PC-9 (cell line): ENCODE measurements around the gene SLX4. TPM values are rescaled to one million over a fixed set of nuclear protein-coding genes. Genes with fewer than 3 reads are reported as not detected.

Experiments
- BruUV-seq: library from RNA; stranded (reverse); fragments of 400-500 nt; replicated peaks from 2 replicates; lab custom pipeline; 2021; lab: Mats Ljungman, UMichigan
- CTCF ChIA-PET: fragments of 300-600 bp; sonication (Branson Sonifier 250); formaldehyde crosslinking; loops from one replicate; lab custom pipeline; 2022; ENCODE audit warnings: antibody characterized with exemption; lab: Charles Lee
- POLR2A ChIA-PET: fragments of 300-600 bp; sonication (Branson Sonifier 250); formaldehyde crosslinking; loops from one replicate; lab custom pipeline; 2022; ENCODE audit warnings: antibody characterized with exemption; ENCODE audit not compliant: unreplicated experiment; lab: Charles Lee
- DNase-seq, 2 experiments: peaks; one replicate each; pipeline versions ENCODE4 v3.0.0 to v3.0.0-alpha.2; 2015 to 2022; ENCODE audit warnings: mixed read lengths in 1 of 2
- H2AFZ ChIP-seq: fragments of 200-600 bp; sonication (generic); 2 replicates; pipeline ENCODE4 v1.8.1; 2017; ENCODE audit warnings: antibody characterized with exemption
- H3F3A ChIP-seq: fragments of 200-600 bp; sonication (generic); 2 replicates; pipeline ENCODE4 v1.8.1; 2017; ENCODE audit warnings: antibody characterized with exemption, mild to moderate bottlenecking, low read depth; ENCODE audit not compliant: insufficient read depth
- H3K27ac ChIP-seq: fragments of 200-600 bp; sonication (generic); 2 replicates; pipeline ENCODE4 v1.6.1; 2016; ENCODE audit warnings: mixed run types
- H3K27me3 ChIP-seq: fragments of 200-600 bp; sonication (generic); 2 replicates; pipeline ENCODE4 v1.6.1; 2016; ENCODE audit warnings: low read depth, mixed run types; ENCODE audit not compliant: insufficient read depth
- H3K36me3 ChIP-seq: fragments of 200-600 bp; sonication (generic); 2 replicates; pipeline ENCODE4 v1.6.1; 2016; ENCODE audit warnings: low read depth, mixed run types
- H3K4me1 ChIP-seq: fragments of 200-600 bp; sonication (generic); replicated peaks from 2 replicates; pipeline ENCODE4 v1.6.1; 2016; ENCODE audit warnings: mixed run types; ENCODE audit not compliant: insufficient read depth
- H3K4me2 ChIP-seq: fragments of 200-600 bp; sonication (generic); 2 replicates; pipeline ENCODE4 v1.6.1; 2017; ENCODE audit warnings: mixed run types
- H3K4me3 ChIP-seq: fragments of 200-600 bp; sonication (generic); 2 replicates; pipeline ENCODE4 v1.6.1; 2016; ENCODE audit warnings: mixed run types
- H3K79me2 ChIP-seq: fragments of 200-600 bp; sonication (generic); 2 replicates; pipeline ENCODE4 v1.6.1; 2017; ENCODE audit warnings: low read depth, mixed run types
- H3K9me2 ChIP-seq: fragments of 200-600 bp; sonication (generic); 2 replicates; pipeline ENCODE4 v1.8.1; 2017; ENCODE audit warnings: mild to moderate bottlenecking; ENCODE audit not compliant: insufficient read depth
- H3K9me3 ChIP-seq: fragments of 200-600 bp; sonication (generic); 2 replicates; pipeline ENCODE4 v1.8.1; 2016; ENCODE audit warnings: low read depth; ENCODE audit not compliant: insufficient read depth
- H4K20me1 ChIP-seq: fragments of 200-600 bp; sonication (generic); 2 replicates; pipeline ENCODE4 v1.8.1; 2017; ENCODE audit not compliant: insufficient read depth
- EZH2 ChIP-seq: fragments of 200-600 bp; sonication (generic); IDR thresholded peaks from 2 replicates; pipeline ENCODE4 v1.8.0; 2017; ENCODE audit warnings: antibody characterized with exemption, low read depth
- intact Hi-C: fragments of 100-400 bp; cut with micrococcal nuclease; formaldehyde crosslinking; loops from one replicate; pipeline ENCODE4 v1.10.0; 2022; ENCODE audit not compliant: unreplicated experiment
- total RNA-seq: library from RNA; stranded (reverse); gene quantifications from 2 replicates; pipeline ENCODE4 v1.2.3, GENCODE V29; 2021
- TF ChIP-seq, protein P1 (sequence below): fragments of 200-600 bp; sonication (generic); conservative IDR thresholded peaks from 2 replicates; pipeline ENCODE4 v1.6.1; 2017; ENCODE audit warnings: mixed run types, antibody characterized with exemption, mild to moderate bottlenecking, moderate library complexity

Gene SLX4
- total RNA-seq, 1 experiment from 2014 or later: 13.8 TPM

DNA sequence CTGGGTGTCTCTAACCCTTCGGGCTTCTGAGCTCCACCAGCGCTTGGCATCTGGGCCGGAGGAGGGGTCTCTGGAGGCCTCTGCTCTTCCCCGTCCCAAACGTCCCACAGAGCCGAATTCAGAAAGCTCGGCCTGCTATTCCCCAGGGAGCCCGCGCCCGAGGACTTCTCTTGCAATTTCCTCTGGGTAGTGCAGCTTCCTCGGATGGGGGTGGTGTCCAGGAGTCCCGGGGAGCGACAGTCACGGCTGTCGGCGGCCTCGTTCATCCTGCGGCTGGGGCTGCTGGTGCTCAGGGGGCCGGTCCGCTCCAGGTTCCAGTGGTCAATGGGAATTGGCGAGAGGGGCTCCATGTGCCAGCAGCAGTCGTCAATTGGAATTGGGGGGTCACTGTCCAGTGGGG, 22.4 kb downstream of the SLX4 start:
- Histone ChIP-seq H3K79me2 (no peaks in the 10 kb centered on the region), H3K4me1 (no peaks in the 10 kb centered on the region), H3K27me3 (no peaks in the 10 kb centered on the region), H3K36me3 (no peaks in the 10 kb centered on the region), H3K27ac (no peak overlapping the region), H3K9me2 (no peaks in the 10 kb centered on the region), H4K20me1 (no peaks in the 10 kb centered on the region), H3F3A (no peaks in the 10 kb centered on the region), H3K9me3 (no peaks in the 10 kb centered on the region), H3K4me2 (no peak overlapping the region), H2AFZ (no peak overlapping the region), H3K4me3 (no peak overlapping the region)
- no TSS peak for BruUV-seq
- intact Hi-C loops: no loop called here
- TF ChIP-seq, protein P1, sequence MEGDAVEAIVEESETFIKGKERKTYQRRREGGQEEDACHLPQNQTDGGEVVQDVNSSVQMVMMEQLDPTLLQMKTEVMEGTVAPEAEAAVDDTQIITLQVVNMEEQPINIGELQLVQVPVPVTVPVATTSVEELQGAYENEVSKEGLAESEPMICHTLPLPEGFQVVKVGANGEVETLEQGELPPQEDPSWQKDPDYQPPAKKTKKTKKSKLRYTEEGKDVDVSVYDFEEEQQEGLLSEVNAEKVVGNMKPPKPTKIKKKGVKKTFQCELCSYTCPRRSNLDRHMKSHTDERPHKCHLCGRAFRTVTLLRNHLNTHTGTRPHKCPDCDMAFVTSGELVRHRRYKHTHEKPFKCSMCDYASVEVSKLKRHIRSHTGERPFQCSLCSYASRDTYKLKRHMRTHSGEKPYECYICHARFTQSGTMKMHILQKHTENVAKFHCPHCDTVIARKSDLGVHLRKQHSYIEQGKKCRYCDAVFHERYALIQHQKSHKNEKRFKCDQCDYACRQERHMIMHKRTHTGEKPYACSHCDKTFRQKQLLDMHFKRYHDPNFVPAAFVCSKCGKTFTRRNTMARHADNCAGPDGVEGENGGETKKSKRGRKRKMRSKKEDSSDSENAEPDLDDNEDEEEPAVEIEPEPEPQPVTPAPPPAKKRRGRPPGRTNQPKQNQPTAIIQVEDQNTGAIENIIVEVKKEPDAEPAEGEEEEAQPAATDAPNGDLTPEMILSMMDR: no peak
- TF ChIP-seq EZH2: no peak
- ChIA-PET POLR2A (no interaction called here), CTCF (no interaction called here)
- DNase-seq: no peak

DNA sequence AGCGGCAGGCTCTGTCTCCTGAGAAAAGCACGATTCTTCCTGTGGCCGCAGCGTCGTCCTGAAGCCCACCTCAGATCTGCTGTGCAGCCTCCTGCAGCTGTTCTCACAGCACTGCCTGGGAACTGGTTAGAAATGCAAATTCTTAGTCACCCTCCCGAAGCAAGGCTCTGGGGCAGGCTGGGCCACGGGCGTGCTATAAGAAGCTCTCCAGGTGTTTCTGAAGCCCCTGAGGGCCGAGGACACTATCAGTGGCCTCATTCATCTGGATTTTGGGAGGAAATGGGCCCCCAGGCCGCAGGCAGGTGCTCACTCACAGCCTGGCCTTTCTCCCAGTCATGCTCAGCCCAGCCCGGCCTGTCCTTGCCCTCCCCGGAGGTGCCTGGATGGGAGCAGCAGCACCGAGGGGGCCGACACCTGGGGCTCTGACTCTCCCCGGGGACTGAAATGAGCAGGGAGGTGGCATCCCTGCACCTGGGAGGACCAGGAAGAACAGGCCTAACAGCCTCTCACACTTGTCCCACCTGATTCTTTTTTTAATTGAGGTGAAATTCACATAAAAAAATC, 23.8 kb downstream of the SLX4 start:
- BruUV-seq: no TSS peak
- TF ChIP-seq, protein P1: no peak
- TF ChIP-seq EZH2: no peak
- no peak for DNase-seq
- Histone ChIP-seq H3K36me3 (no peaks in the 10 kb centered on the region), H4K20me1 (no peaks in the 10 kb centered on the region), H3K9me2 (no peaks in the 10 kb centered on the region), H3K4me2 (no peak overlapping the region), H2AFZ (no peak overlapping the region), H3K27ac (no peak overlapping the region), H3F3A (no peaks in the 10 kb centered on the region), H3K9me3 (no peaks in the 10 kb centered on the region), H3K79me2 (no peaks in the 10 kb centered on the region), H3K4me1 (no peaks in the 10 kb centered on the region), H3K27me3 (no peaks in the 10 kb centered on the region), H3K4me3 (no peak overlapping the region)
- intact Hi-C loops: no loop called here
- ChIA-PET POLR2A (no interaction called here), CTCF (no interaction called here)

DNA sequence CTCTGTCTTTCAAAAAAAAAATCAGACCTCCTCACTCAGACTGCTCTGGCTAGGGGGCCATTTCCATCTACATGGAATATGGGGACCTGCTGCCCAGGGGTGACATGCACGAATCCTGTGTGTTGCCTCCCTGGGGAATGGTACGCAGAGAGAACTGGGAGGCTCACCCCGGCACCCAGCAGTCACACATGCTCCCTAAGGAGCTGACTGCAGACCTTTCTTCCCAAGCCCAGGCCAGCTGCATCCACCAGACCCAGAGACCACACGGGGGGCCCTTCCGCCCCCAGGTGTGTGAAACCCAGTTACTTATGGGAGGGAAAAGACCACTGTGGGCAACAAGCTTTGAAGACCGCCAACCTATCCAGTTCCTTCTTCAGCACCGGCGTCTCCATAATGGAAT, 27.0 kb downstream of the SLX4 start:
- H3F3A ChIP-seq: no peaks in the 10 kb centered on the region
- BruUV-seq: no TSS peak
- no peak overlapping the region for H2AFZ ChIP-seq
- H4K20me1 ChIP-seq: no peaks in the 10 kb centered on the region
- H3K4me3 ChIP-seq: no peak overlapping the region
- H3K79me2 ChIP-seq: no peaks in the 10 kb centered on the region
- no peak overlapping the region for H3K4me2 ChIP-seq
- H3K4me1 ChIP-seq: no peaks in the 10 kb centered on the region
- no peak for DNase-seq
- no peaks in the 10 kb centered on the region for H3K36me3 ChIP-seq
- intact Hi-C loops: no loop called here
- no peaks in the 10 kb centered on the region for H3K27me3 ChIP-seq
- TF ChIP-seq, protein P1: no peak
- TF ChIP-seq EZH2: no peak
- CTCF ChIA-PET: no interaction called here
- no peaks in the 10 kb centered on the region for H3K9me2 ChIP-seq
- H3K9me3 ChIP-seq: no peaks in the 10 kb centered on the region
- POLR2A ChIA-PET: no interaction called here
- H3K27ac ChIP-seq: no peak overlapping the region
